ENCODE data around the gene NUDT15. TPM values are rescaled to one million over a fixed set of nuclear protein-coding genes. Genes with fewer than 3 reads are reported as not detected.
"Not testable (repeated sequence)": the region's sequence is repeated elsewhere in the genome, so short reads cannot be mapped to it uniquely, and the experiment has no call there.

NUDT15 gene
- total and polyA plus RNA-seq, 7 experiments from 2014 or later = 4.3 to 13.6 (median 8.7) TPM

GRCh38 chr13:48054601-48055000 is 17.1 kb downstream of the NUDT15 start:
- DNase-seq (no peak), ATAC-seq (no peak)
- peaks cover 0 to 22% (median 6%) of the 10 kb centered on the region in 3 experiments for H3K36me3 ChIP-seq (ENCODE audit: control insufficient read depth in 2 of 3, insufficient read depth in 3 of 3, low read length in 3 of 3)
- H3K27me3 ChIP-seq (ENCODE audit: control insufficient read depth in 2 of 2, insufficient read depth in 2 of 2, low read length in 2 of 2) = no peaks in the 10 kb centered on the region
- CTCF ChIA-PET = interaction anchor here (0.5 to 1.2 kb wide), 2 partner anchors 16 to 526 kb away, joined by 3 read pairs; no protein-coding TSS in a partner anchor
- Mint-ChIP-seq H3K36me3 (peaks cover 8 to 29% (median 21%) of the 10 kb centered on the region in 5 donors), H3K27ac (peak overlapping the region in 2 of 9 donors; percentile 45 to 48), H3K4me1 (peaks cover 0 to 14% (median 0%) of the 10 kb centered on the region in 7 donors), H3K9me3 (no peaks in the 10 kb centered on the region), H3K4me3 (no peak overlapping the region), H3K27me3 (no peaks in the 10 kb centered on the region)
- POLR2A ChIA-PET = interaction anchor here (0.7 kb wide), 1 partner anchor 17 kb away, joined by 3 read pairs; no protein-coding TSS in a partner anchor
- no peaks in the 10 kb centered on the region for H3K4me1 ChIP-seq (ENCODE audit: control insufficient read depth in 2 of 2, insufficient read depth in 2 of 2, low read length in 2 of 2)
- no peaks in the 10 kb centered on the region for H3K9me3 ChIP-seq (ENCODE audit: control insufficient read depth in 2 of 3, low read length in 3 of 3)
- H3K4me3 ChIP-seq (ENCODE audit: low read length) = no peak overlapping the region
- intact Hi-C loops (cut with micrococcal nuclease) = no loop called here
- no peak overlapping the region for H3K27ac ChIP-seq (ENCODE audit: low read depth, low read length)

- ChIA-PET CTCF (no interaction called here), POLR2A (no interaction called here)
- intact Hi-C loops (cut with micrococcal nuclease) = no loop called here
- DNase-seq = no peak
- no peak overlapping the region for H3K27ac ChIP-seq (ENCODE audit: low read depth, low read length)
- Mint-ChIP-seq H3K4me1 (peaks cover 0 to 21% (median 0%) of the 10 kb centered on the region in 7 donors), H3K27ac (peak overlapping the region in 5 of 9 donors; percentile 14 to 90 (median 35)), H3K4me3 (no peak overlapping the region), H3K27me3 (no peaks in the 10 kb centered on the region), H3K36me3 (peaks cover 6 to 25% (median 19%) of the 10 kb centered on the region in 5 donors), H3K9me3 (no peaks in the 10 kb centered on the region)
- H3K4me1 ChIP-seq (ENCODE audit: control insufficient read depth in 2 of 2, insufficient read depth in 2 of 2, low read length in 2 of 2) = no peaks in the 10 kb centered on the region
- no peaks in the 10 kb centered on the region for H3K27me3 ChIP-seq (ENCODE audit: control insufficient read depth in 2 of 2, insufficient read depth in 2 of 2, low read length in 2 of 2)
- no peak overlapping the region for H3K4me3 ChIP-seq (ENCODE audit: low read length)
- H3K9me3 ChIP-seq (ENCODE audit: control insufficient read depth in 2 of 3, low read length in 3 of 3) = no peaks in the 10 kb centered on the region
- no peak for ATAC-seq
- peaks cover 0 to 19% (median 6%) of the 10 kb centered on the region in 3 experiments for H3K36me3 ChIP-seq (ENCODE audit: control insufficient read depth in 2 of 3, insufficient read depth in 3 of 3, low read length in 3 of 3)
These were observed 18.2 kb downstream of the NUDT15 start for GRCh38 chr13:48055712-48056111.

GRCh38 chr13:48058536-48058935 is 21.0 kb downstream of the NUDT15 start:
- H3K4me1 Mint-ChIP-seq = peaks cover 0 to 15% (median 0%) of the 10 kb centered on the region in 7 donors
- H3K4me3 ChIP-seq (ENCODE audit: low read length); H3K4me3 Mint-ChIP-seq; intact Hi-C loops (cut with micrococcal nuclease); H3K36me3 ChIP-seq (ENCODE audit: control insufficient read depth in 2 of 3, insufficient read depth in 3 of 3, low read length in 3 of 3); H3K27me3 ChIP-seq (ENCODE audit: control insufficient read depth in 2 of 2, insufficient read depth in 2 of 2, low read length in 2 of 2); POLR2A ChIA-PET; H3K9me3 ChIP-seq (ENCODE audit: control insufficient read depth in 2 of 3, low read length in 3 of 3); H3K27ac ChIP-seq (ENCODE audit: low read depth, low read length); H3K9me3 Mint-ChIP-seq; CTCF ChIA-PET; ATAC-seq; DNase-seq; H3K4me1 ChIP-seq (ENCODE audit: control insufficient read depth in 2 of 2, insufficient read depth in 2 of 2, low read length in 2 of 2); H3K27me3 Mint-ChIP-seq: not testable (repeated sequence)
- peak overlapping the region in 2 of 9 donors; percentile 46 to 77 for H3K27ac Mint-ChIP-seq
- peaks cover 0 to 13% (median 11%) of the 10 kb centered on the region in 5 donors for H3K36me3 Mint-ChIP-seq

- H3K4me3 Mint-ChIP-seq; H3K9me3 Mint-ChIP-seq; ATAC-seq; DNase-seq; H3K36me3 ChIP-seq (ENCODE audit: control insufficient read depth in 2 of 3, insufficient read depth in 3 of 3, low read length in 3 of 3); H3K4me1 ChIP-seq (ENCODE audit: control insufficient read depth in 2 of 2, insufficient read depth in 2 of 2, low read length in 2 of 2); H3K27me3 ChIP-seq (ENCODE audit: control insufficient read depth in 2 of 2, insufficient read depth in 2 of 2, low read length in 2 of 2); H3K27ac ChIP-seq (ENCODE audit: low read depth, low read length); CTCF ChIA-PET; intact Hi-C loops (cut with micrococcal nuclease); H3K27me3 Mint-ChIP-seq; H3K4me3 ChIP-seq (ENCODE audit: low read length); H3K9me3 ChIP-seq (ENCODE audit: control insufficient read depth in 2 of 3, low read length in 3 of 3): not testable (repeated sequence)
- POLR2A ChIA-PET = interaction anchor here (1.0 kb wide), 1 partner anchor 225 kb away, joined by 3 read pairs; no protein-coding TSS in a partner anchor
- Mint-ChIP-seq H3K27ac (peak overlapping the region in 6 of 9 donors; percentile 2 to 84 (median 9)), H3K36me3 (peaks cover 0 to 13% (median 7%) of the 10 kb centered on the region in 5 donors), H3K4me1 (peaks cover 0 to 15% (median 0%) of the 10 kb centered on the region in 7 donors)
These were observed 22.4 kb downstream of the NUDT15 start for GRCh38 chr13:48059951-48060350.

- intact Hi-C loops (cut with micrococcal nuclease) = no loop called here
- H3K9me3 Mint-ChIP-seq = peaks cover 0 to 45% (median 18%) of the 10 kb centered on the region in 11 donors
- H3K27ac Mint-ChIP-seq = peak overlapping the region in 4 of 9 donors; percentile 5 to 78 (median 42)
- no peak for ATAC-seq
- Histone ChIP-seq H3K4me3 (ENCODE audit: low read length) (no peak overlapping the region), H3K36me3 (ENCODE audit: control insufficient read depth in 2 of 3, insufficient read depth in 3 of 3, low read length in 3 of 3) (peaks cover 0 to 37% (median 8%) of the 10 kb centered on the region in 3 experiments), H3K9me3 (ENCODE audit: control insufficient read depth in 2 of 3, low read length in 3 of 3) (peaks cover 0 to 6% (median 0%) of the 10 kb centered on the region in 3 experiments), H3K4me1 (ENCODE audit: control insufficient read depth in 2 of 2, insufficient read depth in 2 of 2, low read length in 2 of 2) (no peaks in the 10 kb centered on the region), H3K27ac (ENCODE audit: low read depth, low read length) (no peak overlapping the region), H3K27me3 (ENCODE audit: control insufficient read depth in 2 of 2, insufficient read depth in 2 of 2, low read length in 2 of 2) (no peaks in the 10 kb centered on the region)
- H3K4me1 Mint-ChIP-seq = peaks cover 0 to 14% (median 2%) of the 10 kb centered on the region in 7 donors
- ChIA-PET POLR2A (no interaction called here), CTCF (no interaction called here)
- H3K4me3 Mint-ChIP-seq = no peak overlapping the region
- peaks cover 15 to 62% (median 46%) of the 10 kb centered on the region in 5 donors for H3K36me3 Mint-ChIP-seq
- H3K27me3 Mint-ChIP-seq = no peaks in the 10 kb centered on the region
- DNase-seq = peak in 2 of 9 donors; percentile 5 to 28
These were observed 28.9 kb downstream of the NUDT15 start for GRCh38 chr13:48066310-48066989.

GRCh38 chr13:48068036-48068435 is 30.5 kb downstream of the NUDT15 start:
- Mint-ChIP-seq H3K36me3 (peaks cover 15 to 78% (median 62%) of the 10 kb centered on the region in 5 donors), H3K27me3 (no peaks in the 10 kb centered on the region), H3K4me3 (no peak overlapping the region), H3K4me1 (peaks cover 0 to 14% (median 0%) of the 10 kb centered on the region in 7 donors), H3K9me3 (peaks cover 0 to 60% (median 22%) of the 10 kb centered on the region in 11 donors), H3K27ac (no peak overlapping the region)
- no peak for DNase-seq
- intact Hi-C loops (cut with micrococcal nuclease) = no loop called here
- H3K4me1 ChIP-seq (ENCODE audit: control insufficient read depth in 2 of 2, insufficient read depth in 2 of 2, low read length in 2 of 2) = no peaks in the 10 kb centered on the region
- ChIA-PET CTCF (no interaction called here), POLR2A (no interaction called here)
- no peak overlapping the region for H3K4me3 ChIP-seq (ENCODE audit: low read length)
- H3K36me3 ChIP-seq (ENCODE audit: control insufficient read depth in 2 of 3, insufficient read depth in 3 of 3, low read length in 3 of 3) = peaks cover 0 to 52% (median 20%) of the 10 kb centered on the region in 3 experiments
- H3K27me3 ChIP-seq (ENCODE audit: control insufficient read depth in 2 of 2, insufficient read depth in 2 of 2, low read length in 2 of 2) = no peaks in the 10 kb centered on the region
- no peak overlapping the region for H3K27ac ChIP-seq (ENCODE audit: low read depth, low read length)
- peaks cover 0 to 6% (median 0%) of the 10 kb centered on the region in 3 experiments for H3K9me3 ChIP-seq (ENCODE audit: control insufficient read depth in 2 of 3, low read length in 3 of 3)
- no peak for ATAC-seq
